ENCODE results near the gene ZNF775.
A peak's percentile ranks its signal among the peaks of the same experiment; 100 is the strongest.

Gene ZNF775

GRCh38 chr7:150421831-150422230 is 42.7 kb downstream of the ZNF775 start:
- FAIRE-seq: no peak
- DNase-seq (ENCODE audit: insufficient read length, low spot score): no peak
- TF ChIP-seq POLR2A (IDR thresholded peaks at IDR 0.05; ENCODE audit: low read depth, low read length): no peak

GRCh38 chr7:150425670-150426069 is 46.5 kb downstream of the ZNF775 start:
- FAIRE-seq: no peak
- no peak for DNase-seq (ENCODE audit: insufficient read length, low spot score)
- TF ChIP-seq POLR2A (IDR thresholded peaks at IDR 0.05; ENCODE audit: low read depth, low read length): no peak

- no peak for TF ChIP-seq POLR2A (IDR thresholded peaks at IDR 0.05; ENCODE audit: low read depth, low read length)
- DNase-seq (ENCODE audit: insufficient read length, low spot score): peak; percentile 69
- peak; percentile 53 for FAIRE-seq
Observed at GRCh38 chr7:150428671-150429451, 49.7 kb downstream of the ZNF775 start.

GRCh38 chr7:150429699-150430098 is 50.6 kb downstream of the ZNF775 start:
- no peak for TF ChIP-seq POLR2A (IDR thresholded peaks at IDR 0.05; ENCODE audit: low read depth, low read length)
- no peak for DNase-seq (ENCODE audit: insufficient read length, low spot score)
- FAIRE-seq: no peak

GRCh38 chr7:150430465-150431085 is 51.4 kb downstream of the ZNF775 start:
- FAIRE-seq (no peak), DNase-seq (ENCODE audit: insufficient read length, low spot score) (no peak)
- TF ChIP-seq POLR2A (IDR thresholded peaks at IDR 0.05; ENCODE audit: low read depth, low read length): no peak

GRCh38 chr7:150431839-150432658 is 52.9 kb downstream of the ZNF775 start:
- no peak for TF ChIP-seq POLR2A (IDR thresholded peaks at IDR 0.05; ENCODE audit: low read depth, low read length)
- FAIRE-seq (no peak), DNase-seq (ENCODE audit: insufficient read length, low spot score) (no peak)

GRCh38 chr7:150432915-150433892 is 54.1 kb downstream of the ZNF775 start:
- no peak for DNase-seq (ENCODE audit: insufficient read length, low spot score)
- TF ChIP-seq POLR2A (IDR thresholded peaks at IDR 0.05; ENCODE audit: low read depth, low read length): no peak
- no peak for FAIRE-seq

GRCh38 chr7:150434240-150434639 is 55.1 kb downstream of the ZNF775 start:
- no peak for DNase-seq (ENCODE audit: insufficient read length, low spot score)
- no peak for FAIRE-seq

GRCh38 chr7:150435047-150435389 is 55.9 kb downstream of the ZNF775 start:
- FAIRE-seq: no peak
- TF ChIP-seq POLR2A (IDR thresholded peaks at IDR 0.05; ENCODE audit: low read depth, low read length): no peak

More at GRCh38 chr7:150434240-150434639, 55.1 kb downstream of the ZNF775 start:
- TF ChIP-seq POLR2A (IDR thresholded peaks at IDR 0.05; ENCODE audit: low read depth, low read length): no peak

GRCh38 chr7:150435390-150436073 is 56.4 kb downstream of the ZNF775 start:
- TF ChIP-seq POLR2A (IDR thresholded peaks at IDR 0.05; ENCODE audit: low read depth, low read length): no peak
- DNase-seq (ENCODE audit: insufficient read length, low spot score) (no peak), FAIRE-seq (no peak)

More at GRCh38 chr7:150435047-150435389, 55.9 kb downstream of the ZNF775 start:
- DNase-seq (ENCODE audit: insufficient read length, low spot score): no peak

- no peak for TF ChIP-seq POLR2A (IDR thresholded peaks at IDR 0.05; ENCODE audit: low read depth, low read length)
- DNase-seq (ENCODE audit: insufficient read length, low spot score) (no peak), FAIRE-seq (no peak)
Observed at GRCh38 chr7:150439967-150440366, 60.8 kb downstream of the ZNF775 start.

GRCh38 chr7:150441524-150441923 is 62.4 kb downstream of the ZNF775 start:
- DNase-seq (ENCODE audit: insufficient read length, low spot score): no peak
- FAIRE-seq: no peak
- no peak for TF ChIP-seq POLR2A (IDR thresholded peaks at IDR 0.05; ENCODE audit: low read depth, low read length)

- no peak for TF ChIP-seq POLR2A (IDR thresholded peaks at IDR 0.05; ENCODE audit: low read depth, low read length)
- DNase-seq (ENCODE audit: insufficient read length, low spot score) (no peak), FAIRE-seq (no peak)
Observed at GRCh38 chr7:150442811-150443210, 63.7 kb downstream of the ZNF775 start.
